Loucy (cell line): ENCODE data around the gene TLN1.

ENCODE experiments used
- H2AFZ ChIP-seq: fragments of 200-600 bp; sonication (generic); 2 replicates; pipeline ENCODE4 v1.6.0; 2016; ENCODE audit warnings: antibody characterized with exemption, mild to moderate bottlenecking, low read length, moderate library complexity
- H3F3A ChIP-seq: fragments of 200-600 bp; 2 replicates; pipeline ENCODE4 v1.6.0; 2016; ENCODE audit warnings: antibody characterized with exemption, low read depth, mild to moderate bottlenecking
- H3K27me3 ChIP-seq: fragments of 200-600 bp; sonication (generic); 2 replicates; pipeline ENCODE4 v1.6.1; 2014; ENCODE audit warnings: low read length, mild to moderate bottlenecking; ENCODE audit not compliant: insufficient read depth, poor library complexity, severe bottlenecking
- H3K36me3 ChIP-seq: fragments of 200-600 bp; sonication (generic); 2 replicates; pipeline ENCODE4 v1.6.1; 2016; ENCODE audit warnings: low read length; ENCODE audit not compliant: insufficient read depth
- H3K4me1 ChIP-seq: fragments of 200-600 bp; sonication (generic); 2 replicates; pipeline ENCODE4 v1.5.1; 2014; ENCODE audit warnings: low read length, mild to moderate bottlenecking; ENCODE audit not compliant: insufficient read depth, poor library complexity, severe bottlenecking
- H3K4me2 ChIP-seq: fragments of 200-600 bp; sonication (generic); 2 replicates; pipeline ENCODE4 v1.6.0; 2014; ENCODE audit warnings: antibody characterized with exemption, low read length, low read depth, mild to moderate bottlenecking; ENCODE audit not compliant: poor library complexity, severe bottlenecking
- H3K4me3 ChIP-seq: fragments of 200-600 bp; sonication (generic); 2 replicates; pipeline ENCODE4 v1.5.1; 2014; ENCODE audit warnings: low read length, mild to moderate bottlenecking, mixed read lengths; ENCODE audit not compliant: poor library complexity, severe bottlenecking
- H3K79me2 ChIP-seq: fragments of 200-600 bp; sonication (generic); 2 replicates; pipeline ENCODE4 v1.6.1; 2014; ENCODE audit warnings: low read length; ENCODE audit not compliant: insufficient read depth
- H3K9ac ChIP-seq: fragments of 200-600 bp; sonication (generic); 2 replicates; pipeline ENCODE4 v1.6.0; 2014; ENCODE audit warnings: mild to moderate bottlenecking, low read depth, low read length, moderate library complexity; ENCODE audit not compliant: poor library complexity, severe bottlenecking
- H3K9me2 ChIP-seq: fragments of 200-600 bp; sonication (generic); replicated peaks from 2 replicates; pipeline ENCODE4 v1.6.1; 2016; ENCODE audit warnings: low read depth, low read length, mixed read lengths
- H3K9me3 ChIP-seq: fragments of 200-600 bp; sonication (generic); 2 replicates; pipeline ENCODE4 v1.6.1; 2014; ENCODE audit warnings: mild to moderate bottlenecking, antibody characterized with exemption, low read length, low read depth; ENCODE audit not compliant: insufficient read depth
- H4K20me1 ChIP-seq: fragments of 200-600 bp; sonication (generic); 2 replicates; pipeline ENCODE4 v1.6.0; 2014; ENCODE audit warnings: antibody characterized with exemption, low read length, mild to moderate bottlenecking; ENCODE audit not compliant: insufficient read depth, poor library complexity, severe bottlenecking
- EZH2phosphoT487 ChIP-seq: fragments of 200-600 bp; IDR thresholded peaks from 2 replicates; pipeline ENCODE4 v1.6.1; 2018; ENCODE audit warnings: antibody characterized with exemption, mild to moderate bottlenecking, moderate library complexity, borderline replicate concordance
- TF ChIP-seq, protein P1 (sequence below): fragments of 200-600 bp; sonication (generic); conservative IDR thresholded peaks from 2 replicates; pipeline ENCODE4 v1.5.1; 2014; ENCODE audit warnings: mild to moderate bottlenecking, antibody characterized with exemption, low read length

The TLN1 gene

DNA sequence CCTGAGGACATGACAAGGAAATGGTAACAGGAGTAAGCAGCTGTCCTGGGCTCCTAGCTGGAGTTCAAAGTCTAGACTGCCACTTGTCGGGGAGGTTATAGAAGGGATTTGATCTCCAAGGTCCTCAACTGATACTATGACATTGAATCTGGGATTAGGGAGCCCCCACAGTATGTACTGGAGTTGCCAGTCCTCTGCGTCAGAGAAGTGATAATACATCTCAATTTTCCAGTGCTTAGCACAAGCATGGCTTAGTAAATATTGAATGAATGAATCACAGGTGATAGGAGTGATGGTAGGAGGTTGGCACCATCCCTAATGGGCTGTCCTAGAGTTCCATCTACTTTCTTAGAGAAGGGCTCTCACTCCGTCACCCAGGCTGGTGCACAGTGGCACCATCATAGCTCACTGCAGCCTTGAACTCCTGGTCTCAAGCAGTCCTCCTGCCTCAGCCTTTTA, 36.0 kb downstream of the TLN1 start:
- Histone ChIP-seq H3F3A (no peaks in the 10 kb centered on the region), H4K20me1 (no peaks in the 10 kb centered on the region)

DNA sequence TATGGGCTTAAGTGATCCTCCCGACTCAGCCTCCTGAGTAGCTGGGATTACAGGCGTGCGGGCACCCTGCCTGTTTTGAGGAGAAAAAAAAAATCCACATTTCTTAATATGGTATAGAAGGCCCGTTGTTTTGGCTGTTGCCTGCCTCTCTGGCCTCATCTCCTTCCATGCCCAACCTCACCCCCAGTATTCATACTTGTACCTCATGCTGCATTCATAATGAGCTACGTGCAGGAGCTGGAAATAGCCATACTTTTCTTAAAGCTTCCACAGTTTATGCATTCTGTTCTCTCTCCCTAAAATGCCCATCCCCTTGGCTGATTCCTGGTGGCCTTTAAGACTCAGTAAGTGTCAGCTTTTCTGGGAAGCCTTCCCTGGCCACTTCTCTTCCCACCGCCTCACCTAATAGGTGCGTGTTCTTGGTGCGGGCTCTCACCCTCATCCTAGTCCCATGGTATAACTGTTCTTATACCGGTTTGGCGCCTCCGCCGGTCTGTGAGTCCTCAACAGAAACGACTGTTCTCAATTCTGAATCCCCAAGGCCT, 40.2 kb downstream of the TLN1 start:
- no peak overlapping the region for H3K9ac ChIP-seq

More for the DNA sequence above, 36.0 kb downstream of the TLN1 start:
- no peak overlapping the region for H3K4me3 ChIP-seq
- TF ChIP-seq, protein P1, sequence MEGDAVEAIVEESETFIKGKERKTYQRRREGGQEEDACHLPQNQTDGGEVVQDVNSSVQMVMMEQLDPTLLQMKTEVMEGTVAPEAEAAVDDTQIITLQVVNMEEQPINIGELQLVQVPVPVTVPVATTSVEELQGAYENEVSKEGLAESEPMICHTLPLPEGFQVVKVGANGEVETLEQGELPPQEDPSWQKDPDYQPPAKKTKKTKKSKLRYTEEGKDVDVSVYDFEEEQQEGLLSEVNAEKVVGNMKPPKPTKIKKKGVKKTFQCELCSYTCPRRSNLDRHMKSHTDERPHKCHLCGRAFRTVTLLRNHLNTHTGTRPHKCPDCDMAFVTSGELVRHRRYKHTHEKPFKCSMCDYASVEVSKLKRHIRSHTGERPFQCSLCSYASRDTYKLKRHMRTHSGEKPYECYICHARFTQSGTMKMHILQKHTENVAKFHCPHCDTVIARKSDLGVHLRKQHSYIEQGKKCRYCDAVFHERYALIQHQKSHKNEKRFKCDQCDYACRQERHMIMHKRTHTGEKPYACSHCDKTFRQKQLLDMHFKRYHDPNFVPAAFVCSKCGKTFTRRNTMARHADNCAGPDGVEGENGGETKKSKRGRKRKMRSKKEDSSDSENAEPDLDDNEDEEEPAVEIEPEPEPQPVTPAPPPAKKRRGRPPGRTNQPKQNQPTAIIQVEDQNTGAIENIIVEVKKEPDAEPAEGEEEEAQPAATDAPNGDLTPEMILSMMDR, result no peak
- no peak for TF ChIP-seq EZH2phosphoT487
- H3K9me2 ChIP-seq, result no peaks in the 10 kb centered on the region
- H3K79me2 ChIP-seq, result no peaks in the 10 kb centered on the region
- no peaks in the 10 kb centered on the region for H3K4me1 ChIP-seq
- H3K36me3 ChIP-seq, result peaks cover 48% of the 10 kb centered on the region; the same call in 1 of the 2 replicates
- H3K27me3 ChIP-seq, result no peaks in the 10 kb centered on the region
- H3K9ac ChIP-seq, result no peak overlapping the region
- no peak overlapping the region for H3K4me2 ChIP-seq
- H3K9me3 ChIP-seq, result no peaks in the 10 kb centered on the region
- no peak overlapping the region for H2AFZ ChIP-seq

DNA sequence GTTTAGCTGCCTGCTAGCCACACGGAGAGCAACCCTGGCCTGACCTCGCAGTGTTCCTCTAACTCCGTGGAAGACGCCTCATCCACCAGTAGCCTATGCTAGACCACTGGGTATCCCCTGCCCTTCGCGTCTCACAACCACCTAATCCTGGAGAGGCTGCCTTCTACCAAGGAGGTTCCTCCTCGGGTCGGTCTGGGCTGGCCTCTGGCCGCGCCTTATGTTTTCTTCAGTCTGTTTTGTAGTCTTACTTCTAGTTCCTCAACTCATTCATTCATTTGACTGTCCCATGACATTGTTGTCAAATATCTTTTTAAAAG, 40.7 kb downstream of the TLN1 start:
- TF ChIP-seq, protein P1, result no peak
- no peak for TF ChIP-seq EZH2phosphoT487
- H3K79me2 ChIP-seq, result no peaks in the 10 kb centered on the region
- H3K36me3 ChIP-seq, result peaks cover 5% of the 10 kb centered on the region; the same call in 1 of the 2 replicates
- H3K9ac ChIP-seq, result peak overlapping the region; percentile 91
- H4K20me1 ChIP-seq, result no peaks in the 10 kb centered on the region
- H3K4me2 ChIP-seq, result peak overlapping the region; percentile 63
- H3K4me1 ChIP-seq, result peaks cover 8% of the 10 kb centered on the region
- no peaks in the 10 kb centered on the region for H3K27me3 ChIP-seq
- peak overlapping the region; percentile 88 for H3K4me3 ChIP-seq
- no peaks in the 10 kb centered on the region for H3K9me3 ChIP-seq
- H3F3A ChIP-seq, result no peaks in the 10 kb centered on the region
- H3K9me2 ChIP-seq, result no peaks in the 10 kb centered on the region
- peak overlapping the region; percentile 98 for H2AFZ ChIP-seq

More for the DNA sequence above, 40.2 kb downstream of the TLN1 start:
- Histone ChIP-seq H3K4me3 (no peak overlapping the region), H3F3A (no peaks in the 10 kb centered on the region), H3K27me3 (no peaks in the 10 kb centered on the region), H3K9me3 (no peaks in the 10 kb centered on the region), H3K9me2 (no peaks in the 10 kb centered on the region), H2AFZ (no peak overlapping the region), H3K36me3 (peaks cover 6% of the 10 kb centered on the region; the same call in 1 of the 2 replicates), H3K4me1 (peaks cover 8% of the 10 kb centered on the region), H3K4me2 (peak overlapping the region; percentile 63), H4K20me1 (no peaks in the 10 kb centered on the region), H3K79me2 (no peaks in the 10 kb centered on the region)
- TF ChIP-seq, protein P1, result no peak
- TF ChIP-seq EZH2phosphoT487, result no peak
